ENCODE data around the gene RAPGEF5.
"Not testable (repeated sequence)": the region's sequence is repeated elsewhere in the genome, so short reads cannot be mapped to it uniquely, and the experiment has no call there.

Gene RAPGEF5

GRCh38 chr7:22082886-22083703 is 273.9 kb downstream of the RAPGEF5 start:
- Histone ChIP-seq H3K27me3 (ENCODE audit: insufficient read depth, poor library complexity, severe bottlenecking) (peaks cover 6% of the 10 kb centered on the region), H3K27ac (replicated peaks) (no peak overlapping the region), H3K4me3 (replicated peaks; ENCODE audit: insufficient read depth, low read length) (peak overlapping the region; percentile 59)
- TF ChIP-seq GABPA (IDR thresholded peaks at IDR 0.05; ENCODE audit: low read depth), result no peak
- TF ChIP-seq REST (IDR thresholded peaks at IDR 0.05; ENCODE audit: insufficient replicate concordance, low read depth), result no peak
- TF ChIP-seq CTCF (IDR thresholded peaks at IDR 0.05; ENCODE audit: insufficient read depth, low read length), result peak; percentile 60
- no peak for TF ChIP-seq POLR2AphosphoS5 (IDR thresholded peaks at IDR 0.05; ENCODE audit: low read depth)
- peak; percentile 32 to 69 for DNase-seq (ENCODE audit: low read depth in 1 of 2, low spot score in 1 of 2)

- no peak for DNase-seq (ENCODE audit: low read depth in 1 of 2, low spot score in 1 of 2)
- H3K4me3 ChIP-seq (replicated peaks; ENCODE audit: insufficient read depth, low read length), result peak overlapping the region; percentile 59
- H3K27ac ChIP-seq (replicated peaks), result no peak overlapping the region
- TF ChIP-seq GABPA (IDR thresholded peaks at IDR 0.05; ENCODE audit: low read depth) (no peak), REST (IDR thresholded peaks at IDR 0.05; ENCODE audit: insufficient replicate concordance, low read depth) (no peak), SPI1 (IDR thresholded peaks at IDR 0.05; ENCODE audit: borderline replicate concordance, low read depth) (no peak), CTCF (IDR thresholded peaks at IDR 0.05; ENCODE audit: insufficient read depth, low read length) (no peak), POLR2AphosphoS5 (IDR thresholded peaks at IDR 0.05; ENCODE audit: low read depth) (no peak)
- H3K27me3 ChIP-seq (ENCODE audit: insufficient read depth, poor library complexity, severe bottlenecking), result peaks cover 6% of the 10 kb centered on the region
Observed at GRCh38 chr7:22082553-22082885, 274.4 kb downstream of the RAPGEF5 start.

- not testable (repeated sequence) for H3K4me3 ChIP-seq (replicated peaks; ENCODE audit: insufficient read depth, low read length); DNase-seq (ENCODE audit: low read depth in 1 of 2, low spot score in 1 of 2); H3K27ac ChIP-seq (replicated peaks); H3K27me3 ChIP-seq (ENCODE audit: insufficient read depth, poor library complexity, severe bottlenecking)
Observed at GRCh38 chr7:22080219-22080618, 276.7 kb downstream of the RAPGEF5 start.

GRCh38 chr7:22078872-22079271 is 278.1 kb downstream of the RAPGEF5 start:
- not testable (repeated sequence) for H3K27ac ChIP-seq (replicated peaks); H3K4me3 ChIP-seq (replicated peaks; ENCODE audit: insufficient read depth, low read length); H3K27me3 ChIP-seq (ENCODE audit: insufficient read depth, poor library complexity, severe bottlenecking); DNase-seq (ENCODE audit: low read depth in 1 of 2, low spot score in 1 of 2)

GRCh38 chr7:22075561-22075960 is 281.4 kb downstream of the RAPGEF5 start:
- H3K27me3 ChIP-seq (ENCODE audit: insufficient read depth, poor library complexity, severe bottlenecking), result no peaks in the 10 kb centered on the region
- H3K27ac ChIP-seq (replicated peaks), result no peak overlapping the region
- TF ChIP-seq POLR2AphosphoS5 (IDR thresholded peaks at IDR 0.05; ENCODE audit: low read depth) (no peak), GABPA (IDR thresholded peaks at IDR 0.05; ENCODE audit: low read depth) (no peak), SPI1 (IDR thresholded peaks at IDR 0.05; ENCODE audit: borderline replicate concordance, low read depth) (no peak), REST (IDR thresholded peaks at IDR 0.05; ENCODE audit: insufficient replicate concordance, low read depth) (no peak), CTCF (IDR thresholded peaks at IDR 0.05; ENCODE audit: insufficient read depth, low read length) (no peak)
- H3K4me3 ChIP-seq (replicated peaks; ENCODE audit: insufficient read depth, low read length), result no peak overlapping the region
- no peak for DNase-seq (ENCODE audit: low read depth in 1 of 2, low spot score in 1 of 2)

Data from HL-60 (cell line).